NT2/D1 (cell line): ENCODE data around the gene EXT2.

ENCODE experiments used
- SUZ12 ChIP-seq: IDR thresholded peaks from 2 replicates; pipeline ENCODE4 v1.6.1; 2011; ENCODE audit not compliant: insufficient read length, insufficient read depth; ENCODE audit errors: extremely low read depth
- YY1 ChIP-seq: IDR thresholded peaks from 2 replicates; pipeline ENCODE4 v1.6.1; 2011; ENCODE audit not compliant: insufficient read length, insufficient read depth
- ZNF274 ChIP-seq: IDR thresholded peaks from 2 replicates; pipeline ENCODE4 v1.6.1; 2011; ENCODE audit warnings: mild to moderate bottlenecking, low read depth, low read length

- no peak for TF ChIP-seq ZNF274
- TF ChIP-seq YY1, result no peak
- no peak for TF ChIP-seq SUZ12
Observed at GRCh38 chr11:44226490-44226889, 131.0 kb downstream of the EXT2 start.
